GM13976 (cell line): Measurements from ENCODE around the gene MORC1.

Experiments
- DNase-seq: peaks from one replicate; pipeline ENCODE4 v3.0.0; 2012; ENCODE audit warnings: low spot score
- in situ Hi-C: fragments of 300-500 bp; cut with MboI; formaldehyde crosslinking; loops from one replicate; pipeline ENCODE4 v1.12.0; 2022; ENCODE audit warnings: low sequenced_read_pairs, mixed read lengths, inconsistent platforms; ENCODE audit not compliant: unreplicated experiment
- TF ChIP-seq, protein P1 (sequence below): IDR thresholded peaks from 2 replicates; pipeline ENCODE4 v1.5.1; 2012; ENCODE audit warnings: borderline replicate concordance, mild to moderate bottlenecking; ENCODE audit not compliant: insufficient read depth; ENCODE audit errors: extremely low read depth, missing control alignments, control extremely low read depth

Gene MORC1

DNA sequence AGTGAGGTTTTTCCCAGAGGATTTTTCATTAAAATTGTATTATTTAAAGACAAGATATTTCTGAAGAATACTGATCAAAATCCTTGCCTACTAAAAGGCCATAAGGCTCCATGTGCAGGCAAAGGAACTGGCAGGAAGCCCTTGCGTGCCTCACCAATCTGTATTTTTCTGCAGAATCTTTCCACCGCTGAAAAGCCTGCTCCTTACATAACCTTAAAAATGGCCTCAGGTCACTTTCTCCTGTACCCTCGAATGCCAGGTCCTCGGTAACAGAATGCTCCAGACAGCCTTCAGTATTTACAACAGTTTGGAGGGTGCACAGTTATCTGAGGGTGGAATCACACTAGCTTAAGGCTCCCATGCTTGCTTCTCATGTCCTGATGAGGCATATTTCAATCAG lies 3.2 kb downstream of the MORC1 start:
- in situ Hi-C loops: no loop called here
- TF ChIP-seq, protein P1, sequence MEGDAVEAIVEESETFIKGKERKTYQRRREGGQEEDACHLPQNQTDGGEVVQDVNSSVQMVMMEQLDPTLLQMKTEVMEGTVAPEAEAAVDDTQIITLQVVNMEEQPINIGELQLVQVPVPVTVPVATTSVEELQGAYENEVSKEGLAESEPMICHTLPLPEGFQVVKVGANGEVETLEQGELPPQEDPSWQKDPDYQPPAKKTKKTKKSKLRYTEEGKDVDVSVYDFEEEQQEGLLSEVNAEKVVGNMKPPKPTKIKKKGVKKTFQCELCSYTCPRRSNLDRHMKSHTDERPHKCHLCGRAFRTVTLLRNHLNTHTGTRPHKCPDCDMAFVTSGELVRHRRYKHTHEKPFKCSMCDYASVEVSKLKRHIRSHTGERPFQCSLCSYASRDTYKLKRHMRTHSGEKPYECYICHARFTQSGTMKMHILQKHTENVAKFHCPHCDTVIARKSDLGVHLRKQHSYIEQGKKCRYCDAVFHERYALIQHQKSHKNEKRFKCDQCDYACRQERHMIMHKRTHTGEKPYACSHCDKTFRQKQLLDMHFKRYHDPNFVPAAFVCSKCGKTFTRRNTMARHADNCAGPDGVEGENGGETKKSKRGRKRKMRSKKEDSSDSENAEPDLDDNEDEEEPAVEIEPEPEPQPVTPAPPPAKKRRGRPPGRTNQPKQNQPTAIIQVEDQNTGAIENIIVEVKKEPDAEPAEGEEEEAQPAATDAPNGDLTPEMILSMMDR: no peak
- no peak for DNase-seq

DNA sequence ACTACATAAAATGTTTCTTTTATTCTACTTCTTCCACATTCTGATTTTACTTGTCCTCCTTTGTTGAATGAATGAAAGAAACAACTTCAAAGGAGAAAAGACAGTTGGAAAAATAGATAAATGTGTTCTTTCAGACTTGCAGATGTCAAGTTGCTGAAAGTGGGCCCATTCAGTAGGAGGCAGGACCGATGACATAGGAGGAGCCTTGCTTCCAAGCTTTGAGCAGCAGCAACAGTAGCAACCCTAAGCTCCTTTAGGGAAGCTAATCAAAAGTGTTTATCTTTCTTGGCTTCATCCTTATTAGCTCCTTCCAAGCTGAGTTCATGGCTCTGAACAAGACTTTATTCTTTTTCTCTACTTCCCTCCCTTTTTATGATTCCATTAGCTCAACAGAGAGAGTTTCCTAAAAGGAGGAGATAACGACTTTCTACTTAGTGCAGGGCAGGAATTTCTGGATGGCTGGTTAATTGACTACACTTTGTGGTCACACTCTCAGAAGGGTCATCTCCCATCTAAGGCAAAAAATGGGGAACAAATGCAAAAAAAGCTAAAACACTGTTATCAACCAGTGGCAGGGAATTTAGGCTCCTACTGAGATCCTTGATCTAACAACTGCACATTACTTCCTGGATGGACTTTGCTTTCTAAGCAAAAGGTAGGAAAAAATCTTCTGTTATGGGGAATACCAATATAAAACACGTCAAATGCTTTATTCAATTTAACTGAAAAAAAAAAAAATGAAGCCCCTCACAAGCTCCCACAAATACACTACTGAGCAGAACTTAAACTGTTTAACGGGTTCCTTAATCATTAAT lies 4.8 kb downstream of the MORC1 start:
- in situ Hi-C loops: no loop called here
- TF ChIP-seq, protein P1: no peak
- DNase-seq: no peak

DNA sequence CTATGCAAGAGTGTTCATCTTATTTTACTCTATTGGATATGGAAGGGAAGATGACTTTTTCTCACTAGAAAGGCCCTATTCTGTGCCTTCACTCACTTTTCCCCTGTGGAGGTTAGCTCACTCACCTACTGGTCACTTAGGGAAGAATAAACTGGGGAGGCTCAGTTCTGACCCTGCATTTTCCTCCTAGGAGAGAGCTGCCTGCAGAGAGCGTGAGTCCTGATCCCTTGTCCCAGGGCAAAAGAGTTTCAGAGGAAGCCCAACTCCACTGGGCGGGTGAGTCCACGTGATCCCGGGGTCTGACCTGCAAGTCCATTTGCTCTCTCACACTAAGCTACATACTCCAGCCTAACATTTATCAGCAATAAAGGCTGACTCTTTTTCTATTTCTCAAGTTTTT lies 8.4 kb downstream of the MORC1 start:
- in situ Hi-C loops: no loop called here
- no peak for DNase-seq

DNA sequence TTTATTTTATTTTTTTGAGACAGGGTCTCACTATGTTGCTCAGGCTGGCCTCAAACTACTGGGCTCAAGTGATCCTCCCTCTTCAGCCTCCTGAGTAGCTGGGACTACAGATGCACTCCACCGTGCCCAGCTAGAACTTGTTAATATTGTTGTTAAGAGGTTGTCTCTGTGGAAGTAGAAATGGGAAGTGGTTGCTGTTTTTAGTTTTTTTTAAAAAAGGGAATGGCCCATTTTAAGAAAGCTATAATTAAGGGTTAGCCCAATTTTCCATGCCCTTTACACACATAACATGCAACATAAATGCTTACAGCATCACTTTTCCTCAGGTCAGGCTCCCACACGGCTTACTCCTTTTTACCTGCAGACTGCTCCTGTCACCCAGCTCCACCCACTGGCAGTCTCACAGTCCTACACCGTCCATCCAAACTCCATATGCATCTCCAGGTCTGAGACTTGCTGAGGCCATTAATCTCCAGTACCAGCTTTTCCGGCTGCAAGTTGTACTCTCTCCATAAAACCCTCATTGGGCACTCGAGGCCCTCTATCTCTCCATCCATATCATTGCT lies 19.8 kb downstream of the MORC1 start:
- DNase-seq: no peak
- TF ChIP-seq, protein P1: no peak
- in situ Hi-C loops: no loop called here

More for the DNA sequence above, 8.4 kb downstream of the MORC1 start:
- TF ChIP-seq, protein P1: no peak

DNA sequence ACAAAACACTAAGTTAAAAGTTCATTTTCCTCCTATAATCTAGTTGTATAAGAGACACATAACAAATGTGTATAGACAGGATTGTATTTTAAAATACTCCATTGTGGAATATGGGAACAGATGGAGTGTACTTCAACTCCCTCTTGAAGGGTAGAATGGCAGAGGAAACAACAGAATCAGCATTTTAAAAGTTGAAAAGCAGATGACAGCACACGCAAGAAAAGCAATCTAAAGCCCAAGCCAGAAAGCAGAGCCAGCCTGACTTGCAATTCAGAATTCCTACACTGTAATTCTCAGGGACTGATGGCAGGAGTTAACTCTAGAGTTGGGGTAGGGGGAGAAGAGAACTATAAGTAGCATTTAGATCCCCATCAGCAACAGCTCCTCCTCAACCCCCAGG lies 22.8 kb downstream of the MORC1 start:
- DNase-seq: no peak
- in situ Hi-C loops: no loop called here

DNA sequence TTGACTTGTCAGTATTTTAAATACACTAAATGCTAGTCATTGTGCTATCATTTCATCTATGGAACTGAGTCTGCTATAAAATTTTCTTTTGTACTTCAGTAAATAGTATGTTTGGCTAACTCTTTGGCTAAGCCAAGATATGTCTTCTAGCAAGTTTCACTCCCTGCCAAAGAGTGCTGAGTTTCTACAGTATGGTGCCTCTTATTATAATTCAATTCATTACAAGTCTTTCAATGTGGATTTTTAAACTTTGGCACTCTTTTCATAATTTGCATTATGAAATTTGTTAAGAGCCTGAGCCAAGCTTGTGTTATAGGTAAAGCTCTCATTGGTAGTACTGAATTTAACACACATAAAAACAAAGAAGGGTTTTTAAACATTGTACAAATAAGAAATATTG lies 24.4 kb downstream of the MORC1 start:
- TF ChIP-seq, protein P1: no peak
- in situ Hi-C loops: no loop called here
- no peak for DNase-seq

More for the DNA sequence above, 22.8 kb downstream of the MORC1 start:
- TF ChIP-seq, protein P1: no peak

DNA sequence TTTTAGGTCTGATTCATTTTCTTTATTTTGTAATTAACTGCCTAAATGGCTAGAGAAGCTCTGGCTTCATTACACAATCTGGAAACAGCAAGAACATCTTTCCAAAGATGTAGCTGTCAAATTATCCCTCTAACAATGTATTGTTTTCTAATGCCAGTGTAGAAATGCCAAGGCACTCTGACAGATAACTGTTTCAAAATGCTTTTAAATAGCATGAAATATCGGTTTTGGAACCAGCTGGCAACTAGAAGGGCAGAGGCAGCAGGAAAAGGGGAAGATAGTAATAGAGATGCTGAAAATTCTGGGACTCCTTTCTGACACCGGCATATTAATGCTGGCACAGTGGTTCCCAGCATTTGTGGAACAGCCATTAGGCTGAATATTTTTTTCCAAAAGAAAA lies 26.1 kb downstream of the MORC1 start:
- in situ Hi-C loops: no loop called here
- TF ChIP-seq, protein P1: no peak
- no peak for DNase-seq
